Body of pancreas (tissue), 4 donors: ENCODE results near the gene RICTOR.

Experiments used
- POLR2A ChIP-seq, 3 donors: fragments of 450-650 bp; IDR thresholded peaks; one replicate each; pipeline ENCODE4 v1.6.1; 2016; ENCODE audit warnings: antibody characterized with exemption in 3 of 3, mild to moderate bottlenecking in 2 of 3
- TF ChIP-seq, protein P1 (sequence below), 7 experiments: fragments of 450-650 bp in 4 of 7; fragments of 200-600 bp in 3 of 7; sonication (generic) in 3 of 7; IDR thresholded peaks; one replicate each; pipeline ENCODE4 v1.5.1; 2016 to 2019; ENCODE audit warnings: antibody characterized with exemption in 7 of 7

GRCh38 chr5:39079147-39079546 is 4.9 kb upstream of the RICTOR start:
- TF ChIP-seq, protein P1, sequence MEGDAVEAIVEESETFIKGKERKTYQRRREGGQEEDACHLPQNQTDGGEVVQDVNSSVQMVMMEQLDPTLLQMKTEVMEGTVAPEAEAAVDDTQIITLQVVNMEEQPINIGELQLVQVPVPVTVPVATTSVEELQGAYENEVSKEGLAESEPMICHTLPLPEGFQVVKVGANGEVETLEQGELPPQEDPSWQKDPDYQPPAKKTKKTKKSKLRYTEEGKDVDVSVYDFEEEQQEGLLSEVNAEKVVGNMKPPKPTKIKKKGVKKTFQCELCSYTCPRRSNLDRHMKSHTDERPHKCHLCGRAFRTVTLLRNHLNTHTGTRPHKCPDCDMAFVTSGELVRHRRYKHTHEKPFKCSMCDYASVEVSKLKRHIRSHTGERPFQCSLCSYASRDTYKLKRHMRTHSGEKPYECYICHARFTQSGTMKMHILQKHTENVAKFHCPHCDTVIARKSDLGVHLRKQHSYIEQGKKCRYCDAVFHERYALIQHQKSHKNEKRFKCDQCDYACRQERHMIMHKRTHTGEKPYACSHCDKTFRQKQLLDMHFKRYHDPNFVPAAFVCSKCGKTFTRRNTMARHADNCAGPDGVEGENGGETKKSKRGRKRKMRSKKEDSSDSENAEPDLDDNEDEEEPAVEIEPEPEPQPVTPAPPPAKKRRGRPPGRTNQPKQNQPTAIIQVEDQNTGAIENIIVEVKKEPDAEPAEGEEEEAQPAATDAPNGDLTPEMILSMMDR (IDR thresholded peaks at IDR 0.05) = no peak
- TF ChIP-seq POLR2A (IDR thresholded peaks at IDR 0.05) = no peak
